Lower leg skin (tissue), 4 donors: ENCODE data around the gene HBD. TPM values are rescaled to one million over a fixed set of nuclear protein-coding genes. Genes with fewer than 3 reads are reported as not detected.
"Not testable (repeated sequence)": the region's sequence is repeated elsewhere in the genome, so short reads cannot be mapped to it uniquely, and the experiment has no call there.

Source experiments
- DNase-seq, 2 donors: peaks; one replicate each; pipeline ENCODE4 v3.0.0-alpha.2; 2019; ENCODE audit warnings: low spot score in 2 of 2
- H3K4me3 ChIP-seq: fragments of 200-600 bp; sonication (generic); 2 replicates; pipeline ENCODE4 v1.5.1; 2017; ENCODE audit warnings: mild to moderate bottlenecking, low read depth; ENCODE audit not compliant: poor library complexity, severe bottlenecking
- POLR2A ChIP-seq, 2 donors: fragments of 450-650 bp; IDR thresholded peaks; one replicate each; pipeline ENCODE4 v1.6.1; 2016 to 2017; ENCODE audit warnings: antibody characterized with exemption in 2 of 2, mild to moderate bottlenecking in 1 of 2, moderate library complexity in 1 of 2
- WGBS, 2 donors: methylation state at CpG; one replicate each; pipeline ENCODE4 v1.1.5; 2018; 5-methylcytosine and 5-hydroxymethylcytosine counted together
- intact Hi-C: fragments of 100-400 bp; cut with DNase I; formaldehyde crosslinking; loops from one replicate; pipeline ENCODE4 v1.15.0; 2023; ENCODE audit warnings: low total_unique reads
- total RNA-seq, 4 donors: library from RNA; depleted of rRNA; stranded (reverse); fragments of >200 nt; gene quantifications; one replicate each; pipeline ENCODE4 v1.1.0, GENCODE V29; 2016
- TF ChIP-seq, protein P1 (sequence below), 3 donors: fragments of 450-650 bp; IDR thresholded peaks; one replicate each; pipeline ENCODE4 v1.5.1; 2016; ENCODE audit warnings: antibody characterized with exemption in 3 of 3, mild to moderate bottlenecking in 3 of 3, moderate library complexity in 2 of 3

The HBD gene
- total RNA-seq, 4 donors from 2014 or later, result not detected

DNA sequence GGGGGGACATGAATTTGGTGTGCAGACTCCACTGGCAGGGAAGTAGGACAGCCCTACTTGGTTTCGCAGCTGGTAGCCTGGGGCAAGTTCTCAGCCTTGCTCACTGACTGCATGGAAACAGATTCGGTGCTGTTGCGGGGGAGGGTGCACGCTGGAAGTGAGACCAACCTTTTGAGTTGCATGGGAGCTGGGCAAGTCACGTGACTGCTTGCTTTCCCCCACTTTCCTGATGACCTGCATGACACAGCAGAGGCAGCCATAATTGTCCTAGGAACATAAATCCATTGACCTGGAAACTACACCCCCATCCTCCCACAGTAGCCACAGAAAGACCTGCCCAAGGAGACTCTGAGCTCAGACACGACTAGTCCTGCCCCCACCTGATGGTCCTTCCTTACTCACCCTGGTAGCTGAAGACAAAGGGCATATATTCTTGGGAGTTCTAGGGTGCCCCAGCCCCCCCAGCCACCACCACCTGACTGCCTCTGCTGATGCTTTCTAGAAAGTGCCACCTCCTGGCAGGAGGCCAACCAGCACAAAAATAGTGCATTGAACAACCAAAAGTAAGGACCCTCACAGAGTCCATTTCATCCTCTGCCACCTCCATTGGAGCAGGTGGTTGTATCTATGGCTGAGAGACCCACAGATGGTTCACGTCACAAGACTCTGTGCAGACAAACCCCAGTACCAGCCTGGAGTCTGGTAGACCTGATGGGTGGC, 24.4 kb upstream of the HBD start:
- H3K4me3 ChIP-seq, result no peak overlapping the region
- intact Hi-C loops, result no loop called here
- WGBS, 2 donors, result 50 to 70% methylated on average over 7 of the region's 7 CpGs
- TF ChIP-seq POLR2A (IDR thresholded peaks at IDR 0.05), result no peak
- TF ChIP-seq, protein P1, sequence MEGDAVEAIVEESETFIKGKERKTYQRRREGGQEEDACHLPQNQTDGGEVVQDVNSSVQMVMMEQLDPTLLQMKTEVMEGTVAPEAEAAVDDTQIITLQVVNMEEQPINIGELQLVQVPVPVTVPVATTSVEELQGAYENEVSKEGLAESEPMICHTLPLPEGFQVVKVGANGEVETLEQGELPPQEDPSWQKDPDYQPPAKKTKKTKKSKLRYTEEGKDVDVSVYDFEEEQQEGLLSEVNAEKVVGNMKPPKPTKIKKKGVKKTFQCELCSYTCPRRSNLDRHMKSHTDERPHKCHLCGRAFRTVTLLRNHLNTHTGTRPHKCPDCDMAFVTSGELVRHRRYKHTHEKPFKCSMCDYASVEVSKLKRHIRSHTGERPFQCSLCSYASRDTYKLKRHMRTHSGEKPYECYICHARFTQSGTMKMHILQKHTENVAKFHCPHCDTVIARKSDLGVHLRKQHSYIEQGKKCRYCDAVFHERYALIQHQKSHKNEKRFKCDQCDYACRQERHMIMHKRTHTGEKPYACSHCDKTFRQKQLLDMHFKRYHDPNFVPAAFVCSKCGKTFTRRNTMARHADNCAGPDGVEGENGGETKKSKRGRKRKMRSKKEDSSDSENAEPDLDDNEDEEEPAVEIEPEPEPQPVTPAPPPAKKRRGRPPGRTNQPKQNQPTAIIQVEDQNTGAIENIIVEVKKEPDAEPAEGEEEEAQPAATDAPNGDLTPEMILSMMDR (IDR thresholded peaks at IDR 0.05), result no peak
- no peak for DNase-seq

DNA sequence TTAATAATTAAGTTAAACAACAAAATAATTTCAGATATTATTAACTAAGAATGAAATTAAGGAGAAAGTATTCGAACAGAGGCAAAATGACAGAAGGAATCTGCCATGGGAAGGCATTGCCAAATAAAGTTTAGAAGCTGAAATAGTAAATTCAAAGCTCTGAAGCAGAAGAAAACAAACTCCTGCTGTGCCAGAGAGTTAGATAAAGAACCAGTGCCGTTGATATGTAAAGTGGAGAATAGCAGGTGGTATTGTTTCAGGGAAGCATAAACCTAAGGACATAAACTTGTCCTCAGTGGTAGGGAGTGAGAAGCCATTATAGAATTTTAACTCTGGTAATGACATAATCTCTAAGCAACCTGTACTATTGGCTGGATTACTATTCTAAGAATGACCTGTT, 23.0 kb upstream of the HBD start:
- H3K4me3 ChIP-seq, result no peak overlapping the region
- TF ChIP-seq, protein P1 (IDR thresholded peaks at IDR 0.05), result no peak
- no peak for TF ChIP-seq POLR2A (IDR thresholded peaks at IDR 0.05)
- 38 to 42% methylated on average over 2 of the region's 2 CpGs for WGBS, 2 donors
- intact Hi-C loops, result no loop called here
- DNase-seq, result no peak

DNA sequence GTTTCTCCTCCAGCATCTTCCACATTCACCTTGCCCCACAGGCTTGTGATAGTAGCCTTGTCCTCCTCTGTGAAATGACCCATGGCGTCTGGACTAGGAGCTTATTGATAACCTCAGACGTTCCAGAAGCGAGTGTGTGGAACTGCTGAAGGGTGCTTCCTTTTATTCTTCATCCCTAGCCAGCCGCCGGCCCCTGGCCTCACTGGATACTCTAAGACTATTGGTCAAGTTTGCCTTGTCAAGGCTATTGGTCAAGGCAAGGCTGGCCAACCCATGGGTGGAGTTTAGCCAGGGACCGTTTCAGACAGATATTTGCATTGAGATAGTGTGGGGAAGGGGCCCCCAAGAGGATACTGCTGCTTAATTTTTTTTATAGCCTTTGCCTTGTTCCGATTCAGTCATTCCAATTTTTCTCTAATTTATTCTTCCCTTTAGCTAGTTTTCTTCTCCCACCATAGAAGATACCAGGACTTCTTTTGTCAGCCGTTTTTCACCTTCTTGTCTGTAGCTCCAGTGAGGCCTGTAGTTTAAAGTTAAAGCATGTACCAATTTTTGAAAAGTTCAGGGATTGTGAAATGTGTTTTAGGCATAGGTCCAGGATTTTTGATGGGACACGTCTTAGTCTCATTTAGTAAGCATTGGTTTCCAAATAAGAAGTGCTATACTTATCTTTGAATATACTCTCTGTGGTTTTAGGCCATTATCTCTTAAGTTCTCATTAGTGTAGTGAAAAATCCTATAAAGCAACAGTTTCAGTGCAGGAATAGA, 20.5 kb upstream of the HBD start, which contains the start of gene HBG2:
TSS of gene HBG2 (minus strand) at position 136 of the 768 bp plus-strand sequence. CDS start at position 83, 53 bp downstream.
- H3K4me3 ChIP-seq, intact Hi-C loops, DNase-seq: not testable (repeated sequence)
- WGBS, 2 donors, result 67 to 71% methylated on average over 4 of the region's 9 CpGs

DNA sequence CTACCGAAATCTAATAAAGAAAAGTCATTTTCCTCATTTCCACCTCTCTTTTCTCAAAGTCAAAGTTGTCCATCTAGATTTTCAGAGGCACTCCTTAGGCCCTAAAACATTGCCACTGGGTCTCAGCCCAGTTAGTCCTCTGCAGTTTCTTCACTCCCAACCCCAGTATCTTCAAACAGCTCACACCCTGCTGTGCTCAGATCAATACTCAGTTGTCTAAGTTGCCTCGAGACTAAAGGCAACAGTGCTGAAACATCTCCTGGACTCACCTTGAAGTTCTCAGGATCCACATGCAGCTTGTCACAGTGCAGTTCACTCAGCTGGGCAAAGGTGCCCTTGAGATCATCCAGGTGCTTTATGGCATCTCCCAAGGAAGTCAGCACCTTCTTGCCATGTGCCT, 19.7 kb upstream of the HBD start:
- DNase-seq, intact Hi-C loops, H3K4me3 ChIP-seq: not testable (repeated sequence)
- WGBS, 2 donors, result 76 to 86% methylated on average over 2 of the region's 2 CpGs

GRCh38 chr11:5253440-5253839, 19.2 kb upstream of the HBD start:
- 53 to 83% methylated on average over 5 of the region's 5 CpGs for WGBS, 2 donors
- H3K4me3 ChIP-seq, intact Hi-C loops, DNase-seq: not testable (repeated sequence)

DNA sequence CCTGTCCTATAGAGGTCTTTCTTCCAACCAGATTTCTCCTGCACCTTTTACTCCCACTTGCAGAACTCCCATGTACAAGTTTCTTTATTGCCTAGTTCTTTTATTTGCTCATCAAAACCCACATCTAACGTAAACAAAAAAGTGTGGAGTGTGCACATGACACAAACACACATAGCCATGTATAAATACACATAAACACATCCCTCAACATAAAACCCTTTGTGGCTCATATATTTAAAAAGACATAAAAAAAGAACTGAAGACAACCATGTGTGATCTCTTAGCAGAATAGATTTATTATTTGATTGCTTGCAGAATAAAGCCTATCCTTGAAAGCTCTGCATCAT, 18.6 kb upstream of the HBD start:
- TF ChIP-seq POLR2A (IDR thresholded peaks at IDR 0.05), result no peak
- TF ChIP-seq, protein P1 (IDR thresholded peaks at IDR 0.05), result no peak
- DNase-seq, result no peak
- H3K4me3 ChIP-seq, result no peak overlapping the region
- 52 to 59% methylated on average over 1 of the region's 1 CpG for WGBS, 2 donors
- intact Hi-C loops, result no loop called here

DNA sequence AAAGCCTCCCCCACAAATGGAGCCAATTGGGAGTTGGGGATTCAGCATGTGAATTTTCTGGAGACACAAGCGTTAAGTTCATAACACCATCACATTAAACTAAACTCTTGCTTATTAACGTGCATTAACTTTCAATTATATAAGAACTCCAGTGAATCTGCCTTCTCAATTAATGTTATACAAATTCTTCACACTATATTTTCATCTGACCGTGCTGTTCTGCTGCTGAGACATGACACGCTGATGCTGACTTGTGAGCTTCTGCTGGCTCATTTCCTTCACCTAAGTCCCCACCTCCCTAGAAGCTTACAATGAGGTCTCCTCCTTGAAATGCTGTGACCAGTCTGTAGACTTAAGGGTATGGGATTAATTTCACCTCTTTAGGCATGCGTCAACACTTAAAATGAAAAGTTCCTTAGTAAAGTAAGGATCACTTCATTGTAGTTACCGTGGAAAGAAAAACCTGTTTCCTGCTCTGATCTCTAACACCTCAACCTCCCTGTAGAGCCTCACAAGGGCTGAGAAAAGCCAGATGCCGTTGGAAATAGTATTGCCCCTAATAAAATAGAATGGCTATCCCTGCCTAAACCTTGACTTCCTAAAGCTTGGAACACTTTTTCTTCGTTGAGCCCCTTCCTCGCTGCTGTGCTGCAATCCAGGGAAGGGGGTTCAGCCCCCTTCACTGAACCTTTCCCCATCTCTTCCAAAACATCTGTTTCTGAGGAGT, 18.1 kb upstream of the HBD start:
- 54 to 59% methylated on average over 9 of the region's 9 CpGs for WGBS, 2 donors
- no peak for DNase-seq
- H3K4me3 ChIP-seq, result no peak overlapping the region
- TF ChIP-seq, protein P1 (IDR thresholded peaks at IDR 0.05), result no peak
- intact Hi-C loops, result no loop called here
